D721Med (cell line): ENCODE measurements around the gene UBASH3A.
A peak's percentile ranks its signal among the peaks of the same experiment; 100 is the strongest.

Source experiments
- DNase-seq: peaks from one replicate; pipeline ENCODE4 v3.0.0; 2011; ENCODE audit warnings: low spot score; ENCODE audit not compliant: insufficient read length
- FAIRE-seq: peaks from 2 replicates; lab custom pipeline; 2011; peaks lifted over from hg19 to GRCh38; lab: Jason Lieb, UNC
- CTCF ChIP-seq: IDR thresholded peaks from 2 replicates; pipeline ENCODE4 v1.5.1; 2012; ENCODE audit warnings: mild to moderate bottlenecking, control low read depth; ENCODE audit not compliant: insufficient read depth; ENCODE audit errors: missing control alignments

The UBASH3A gene

GRCh38 chr21:42461185-42461520, 57.5 kb downstream of the UBASH3A start:
- no peak for TF ChIP-seq CTCF
- DNase-seq, result no peak
- no peak for FAIRE-seq

DNA sequence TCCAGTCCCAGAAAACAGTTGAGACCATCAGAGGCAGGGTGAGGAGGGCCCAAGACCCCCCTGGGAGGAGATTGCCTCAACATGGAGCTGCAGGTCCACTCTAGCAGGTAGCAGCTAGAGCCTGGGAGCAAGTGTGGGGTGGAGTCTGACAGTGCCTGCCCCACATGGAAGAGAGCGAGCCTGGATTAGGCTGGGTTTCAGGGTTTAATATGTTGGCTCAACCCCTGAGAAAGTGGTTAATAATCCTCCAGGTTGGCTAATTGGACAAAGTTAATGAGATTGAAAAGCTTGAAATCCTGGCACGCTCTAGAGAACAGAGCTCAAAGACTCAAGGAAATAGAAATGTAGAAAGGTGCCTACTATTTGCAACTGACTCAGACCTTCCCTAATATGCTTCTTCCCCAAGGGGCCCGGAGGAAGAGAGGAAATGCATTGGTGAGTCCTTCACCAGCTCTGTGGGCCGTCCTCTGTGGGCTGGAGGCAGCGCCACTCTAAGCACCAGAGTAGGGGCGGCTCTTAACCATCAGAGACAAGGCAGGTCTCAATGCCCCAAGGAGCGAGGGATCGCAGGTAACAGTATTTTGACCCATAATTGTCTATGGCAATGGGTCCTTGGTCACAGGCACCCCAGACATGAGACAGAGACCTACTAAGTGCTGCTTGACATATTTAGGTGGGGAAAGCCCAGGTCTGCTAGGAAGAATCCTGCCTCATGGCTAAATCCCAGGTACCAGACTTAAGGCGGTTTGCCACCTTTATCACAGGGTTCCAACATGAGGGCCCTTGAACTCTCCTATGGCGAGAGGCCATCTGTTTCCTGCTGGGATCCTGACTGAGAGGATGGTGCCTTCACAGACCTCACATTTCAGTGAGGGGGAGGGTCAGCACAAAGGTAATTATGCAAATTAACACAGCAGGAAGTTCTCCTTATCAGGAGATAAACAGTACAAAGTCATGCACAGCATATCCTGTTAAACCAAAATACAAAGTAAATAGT, 58.5 kb downstream of the UBASH3A start:
- TF ChIP-seq CTCF, result no peak
- FAIRE-seq (no peak), DNase-seq (peak; percentile 55)

GRCh38 chr21:42463861-42464515, 60.3 kb downstream of the UBASH3A start:
- TF ChIP-seq CTCF, result no peak
- DNase-seq, result no peak
- no peak for FAIRE-seq

GRCh38 chr21:42465008-42465802, 61.5 kb downstream of the UBASH3A start:
- DNase-seq (no peak), FAIRE-seq (no peak)
- no peak for TF ChIP-seq CTCF

DNA sequence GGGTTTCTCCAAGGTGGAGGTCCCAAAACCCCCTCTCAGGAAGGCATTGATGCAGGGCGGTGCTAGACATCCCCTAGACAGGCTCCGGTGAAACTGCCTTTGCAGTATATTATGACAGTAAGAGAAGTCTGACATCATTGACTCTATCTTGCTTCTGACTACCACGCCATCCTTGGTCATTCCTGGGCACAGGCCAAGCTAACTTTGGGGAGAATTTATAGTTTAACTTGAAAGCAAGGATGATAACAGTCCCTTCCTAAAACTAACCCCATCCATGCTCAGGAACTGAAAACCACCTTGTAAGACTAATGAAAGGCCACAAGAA, 62.1 kb downstream of the UBASH3A start:
- FAIRE-seq, result no peak
- no peak for DNase-seq
- TF ChIP-seq CTCF, result no peak

GRCh38 chr21:42466700-42467099, 63.0 kb downstream of the UBASH3A start:
- FAIRE-seq (no peak), DNase-seq (no peak)
- TF ChIP-seq CTCF, result no peak
